HCT116 (cell line): ENCODE results near the gene AK2.

Experiments used
- EZH2 ChIP-seq: fragments of 200-600 bp; sonication (generic); IDR thresholded peaks from 2 replicates; pipeline ENCODE4 v1.6.1; 2017; ENCODE audit warnings: antibody characterized with exemption, mixed run types
- POLR2A ChIP-seq: IDR thresholded peaks from 2 replicates; pipeline ENCODE4 v1.7.0; 2011; ENCODE audit warnings: borderline replicate concordance; ENCODE audit not compliant: insufficient read depth, insufficient read length; ENCODE audit errors: extremely low read depth
- POLR2AphosphoS5 ChIP-seq: IDR thresholded peaks from 2 replicates; pipeline ENCODE4 v1.6.1; 2011; ENCODE audit warnings: mild to moderate bottlenecking, low read depth, low read length, moderate library complexity
- REST ChIP-seq: IDR thresholded peaks from 2 replicates; pipeline ENCODE4 v1.6.1; 2012; ENCODE audit warnings: low read depth
- SIN3A ChIP-seq: IDR thresholded peaks from 2 replicates; pipeline ENCODE4 v1.6.1; 2012; ENCODE audit warnings: low read depth
- TF ChIP-seq, protein P1 (sequence below), 3 experiments: fragments of 200-600 bp in 1 of 3; sonication (generic) in 1 of 3; IDR thresholded peaks in 2 of 3; conservative IDR thresholded peaks in 1 of 3; 2 replicates each; pipeline ENCODE4 v1.5.1; 2012 to 2017; ENCODE audit warnings: low read depth in 2 of 3, low read length in 2 of 3, antibody characterized with exemption in 1 of 3, borderline replicate concordance in 1 of 3, control low read depth in 1 of 3, mild to moderate bottlenecking in 1 of 3, mixed read lengths in 1 of 3, mixed run types in 1 of 3, moderate library complexity in 1 of 3; ENCODE audit not compliant: insufficient read depth in 1 of 3

DNA sequence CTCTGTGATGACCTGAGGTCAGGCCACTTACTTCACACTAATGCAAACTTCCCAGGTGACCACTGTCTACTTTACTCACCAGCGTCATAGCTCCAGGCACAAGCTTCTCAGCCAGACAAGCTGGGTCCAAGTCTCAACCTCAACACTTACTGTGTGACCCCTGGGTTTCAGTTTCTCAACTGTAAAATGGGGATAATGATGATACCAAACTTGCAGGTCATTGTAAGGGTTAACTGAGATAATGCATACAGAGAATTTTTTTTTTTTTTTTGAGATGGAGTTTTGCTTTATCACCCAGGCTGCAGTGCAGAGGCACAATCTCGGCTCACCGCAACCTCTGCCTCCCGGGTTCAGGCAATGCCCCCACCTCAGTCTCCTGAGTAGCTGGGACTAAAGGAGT, 34.7 kb downstream of the AK2 start:
- TF ChIP-seq, protein P1, sequence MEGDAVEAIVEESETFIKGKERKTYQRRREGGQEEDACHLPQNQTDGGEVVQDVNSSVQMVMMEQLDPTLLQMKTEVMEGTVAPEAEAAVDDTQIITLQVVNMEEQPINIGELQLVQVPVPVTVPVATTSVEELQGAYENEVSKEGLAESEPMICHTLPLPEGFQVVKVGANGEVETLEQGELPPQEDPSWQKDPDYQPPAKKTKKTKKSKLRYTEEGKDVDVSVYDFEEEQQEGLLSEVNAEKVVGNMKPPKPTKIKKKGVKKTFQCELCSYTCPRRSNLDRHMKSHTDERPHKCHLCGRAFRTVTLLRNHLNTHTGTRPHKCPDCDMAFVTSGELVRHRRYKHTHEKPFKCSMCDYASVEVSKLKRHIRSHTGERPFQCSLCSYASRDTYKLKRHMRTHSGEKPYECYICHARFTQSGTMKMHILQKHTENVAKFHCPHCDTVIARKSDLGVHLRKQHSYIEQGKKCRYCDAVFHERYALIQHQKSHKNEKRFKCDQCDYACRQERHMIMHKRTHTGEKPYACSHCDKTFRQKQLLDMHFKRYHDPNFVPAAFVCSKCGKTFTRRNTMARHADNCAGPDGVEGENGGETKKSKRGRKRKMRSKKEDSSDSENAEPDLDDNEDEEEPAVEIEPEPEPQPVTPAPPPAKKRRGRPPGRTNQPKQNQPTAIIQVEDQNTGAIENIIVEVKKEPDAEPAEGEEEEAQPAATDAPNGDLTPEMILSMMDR (IDR thresholded peaks at IDR 0.05 in 2 of 3, conservative IDR thresholded peaks at IDR 0.05 in 1 of 3; ENCODE audit: borderline replicate concordance in 1 of 3, insufficient read depth in 1 of 3, low read depth in 2 of 3, low read length in 2 of 3): no peak
- no peak for TF ChIP-seq EZH2
- TF ChIP-seq POLR2A: no peak
- TF ChIP-seq SIN3A: no peak
- no peak for TF ChIP-seq REST
- no peak for TF ChIP-seq POLR2AphosphoS5
